Measurements from ENCODE around the gene ARHGAP26. TPM values are rescaled to one million over a fixed set of nuclear protein-coding genes. Genes with fewer than 3 reads are reported as not detected.

The ARHGAP26 gene
- total RNA-seq, 4 donors from 2014 or later: 12.4 to 49.5 (median 31.8) TPM

DNA sequence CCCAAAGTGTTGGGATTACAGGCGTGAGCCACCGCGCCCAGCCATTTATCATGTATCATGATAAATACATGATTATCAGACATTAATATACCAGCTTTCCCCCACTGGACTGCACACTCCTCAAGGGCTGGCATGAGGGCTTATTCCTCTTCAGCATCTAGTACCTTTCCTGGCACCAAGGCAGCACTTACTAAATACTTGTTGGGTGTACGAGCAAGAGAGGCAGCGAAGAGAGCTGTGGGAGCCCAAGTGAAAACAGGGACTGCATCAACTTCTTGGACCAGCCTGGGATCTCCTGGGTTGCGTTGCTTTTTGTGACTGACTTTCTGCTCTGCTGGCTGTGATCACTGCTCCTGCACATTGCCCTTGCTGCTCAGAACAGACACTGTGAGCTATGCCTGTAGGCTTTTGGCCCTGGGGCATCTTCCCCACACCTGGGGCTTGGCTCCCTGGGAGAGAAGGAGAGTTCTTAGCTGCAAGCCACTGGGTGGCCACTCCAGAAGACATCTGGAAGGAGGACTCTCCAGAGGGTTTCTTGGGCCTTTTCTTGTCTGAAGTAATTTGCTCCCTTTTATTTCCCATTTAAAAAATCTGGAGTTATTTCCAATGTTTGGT lies 409.1 kb downstream of the ARHGAP26 start:
- H3K4me1 ChIP-seq: no peaks in the 10 kb centered on the region
- H3K4me3 ChIP-seq: no peak overlapping the region
- intact Hi-C loops (cut with DNase I; ENCODE audit: low total_unique reads): no loop called here
- no peaks in the 10 kb centered on the region for H3K36me3 ChIP-seq
- no peak for TF ChIP-seq POLR2A (IDR thresholded peaks at IDR 0.05)
- TF ChIP-seq, protein P1, sequence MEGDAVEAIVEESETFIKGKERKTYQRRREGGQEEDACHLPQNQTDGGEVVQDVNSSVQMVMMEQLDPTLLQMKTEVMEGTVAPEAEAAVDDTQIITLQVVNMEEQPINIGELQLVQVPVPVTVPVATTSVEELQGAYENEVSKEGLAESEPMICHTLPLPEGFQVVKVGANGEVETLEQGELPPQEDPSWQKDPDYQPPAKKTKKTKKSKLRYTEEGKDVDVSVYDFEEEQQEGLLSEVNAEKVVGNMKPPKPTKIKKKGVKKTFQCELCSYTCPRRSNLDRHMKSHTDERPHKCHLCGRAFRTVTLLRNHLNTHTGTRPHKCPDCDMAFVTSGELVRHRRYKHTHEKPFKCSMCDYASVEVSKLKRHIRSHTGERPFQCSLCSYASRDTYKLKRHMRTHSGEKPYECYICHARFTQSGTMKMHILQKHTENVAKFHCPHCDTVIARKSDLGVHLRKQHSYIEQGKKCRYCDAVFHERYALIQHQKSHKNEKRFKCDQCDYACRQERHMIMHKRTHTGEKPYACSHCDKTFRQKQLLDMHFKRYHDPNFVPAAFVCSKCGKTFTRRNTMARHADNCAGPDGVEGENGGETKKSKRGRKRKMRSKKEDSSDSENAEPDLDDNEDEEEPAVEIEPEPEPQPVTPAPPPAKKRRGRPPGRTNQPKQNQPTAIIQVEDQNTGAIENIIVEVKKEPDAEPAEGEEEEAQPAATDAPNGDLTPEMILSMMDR (IDR thresholded peaks at IDR 0.05): no peak
- no peaks in the 10 kb centered on the region for H3K27me3 ChIP-seq
- no peaks in the 10 kb centered on the region for H3K9me3 ChIP-seq
- H3K27ac ChIP-seq: no peak overlapping the region
- DNase-seq: no peak

DNA sequence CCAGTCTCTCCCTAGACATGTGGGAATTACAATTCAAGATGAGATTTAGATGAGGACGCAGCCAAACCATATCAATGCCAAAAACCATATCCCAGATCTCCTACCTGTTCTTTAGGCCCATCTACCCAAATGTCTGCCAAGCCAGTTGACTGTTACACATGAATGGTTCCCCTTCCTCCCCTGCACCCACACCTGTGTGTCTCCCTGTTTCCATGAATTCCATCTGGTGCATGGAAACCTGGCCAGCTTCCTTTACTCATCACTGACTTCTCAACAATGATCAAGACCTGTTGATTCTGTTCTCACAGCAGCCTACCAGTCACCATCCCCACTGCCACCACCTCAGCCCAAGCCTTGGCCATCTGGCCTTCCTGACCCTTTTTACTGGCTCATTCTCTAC lies 410.6 kb downstream of the ARHGAP26 start:
- Histone ChIP-seq H3K4me3 (no peak overlapping the region), H3K9me3 (no peaks in the 10 kb centered on the region), H3K27ac (no peak overlapping the region), H3K4me1 (no peaks in the 10 kb centered on the region), H3K27me3 (no peaks in the 10 kb centered on the region), H3K36me3 (no peaks in the 10 kb centered on the region)
- no peak for DNase-seq
- intact Hi-C loops (cut with DNase I; ENCODE audit: low total_unique reads): no loop called here
- TF ChIP-seq, protein P1 (IDR thresholded peaks at IDR 0.05): no peak

DNA sequence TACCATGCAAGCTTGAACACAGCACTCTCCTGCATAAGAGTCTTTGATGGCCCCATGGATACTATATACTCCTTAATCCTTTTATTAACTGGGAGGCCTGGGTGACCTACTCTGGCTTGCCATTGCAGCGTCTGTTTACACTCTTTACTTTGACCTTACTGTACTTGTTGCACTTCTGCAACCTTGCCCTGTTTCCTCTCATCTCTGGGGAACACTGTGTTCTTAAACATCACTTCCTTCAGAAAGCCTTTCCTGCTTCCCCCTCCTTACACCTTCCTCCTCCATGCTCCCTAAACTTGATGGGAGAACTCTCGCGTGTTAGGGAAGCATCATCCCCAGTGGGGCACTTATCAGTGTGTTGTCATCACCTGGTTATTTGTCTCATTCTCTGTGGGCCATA lies 411.0 kb downstream of the ARHGAP26 start:
- no peak overlapping the region for H3K27ac ChIP-seq
- H3K27me3 ChIP-seq: no peaks in the 10 kb centered on the region
- no peaks in the 10 kb centered on the region for H3K36me3 ChIP-seq
- no peak overlapping the region for H3K4me3 ChIP-seq
- TF ChIP-seq, protein P1 (IDR thresholded peaks at IDR 0.05): no peak
- TF ChIP-seq POLR2A (IDR thresholded peaks at IDR 0.05): no peak
- no peak for DNase-seq
- intact Hi-C loops (cut with DNase I; ENCODE audit: low total_unique reads): no loop called here
- no peaks in the 10 kb centered on the region for H3K4me1 ChIP-seq
- H3K9me3 ChIP-seq: no peaks in the 10 kb centered on the region

DNA sequence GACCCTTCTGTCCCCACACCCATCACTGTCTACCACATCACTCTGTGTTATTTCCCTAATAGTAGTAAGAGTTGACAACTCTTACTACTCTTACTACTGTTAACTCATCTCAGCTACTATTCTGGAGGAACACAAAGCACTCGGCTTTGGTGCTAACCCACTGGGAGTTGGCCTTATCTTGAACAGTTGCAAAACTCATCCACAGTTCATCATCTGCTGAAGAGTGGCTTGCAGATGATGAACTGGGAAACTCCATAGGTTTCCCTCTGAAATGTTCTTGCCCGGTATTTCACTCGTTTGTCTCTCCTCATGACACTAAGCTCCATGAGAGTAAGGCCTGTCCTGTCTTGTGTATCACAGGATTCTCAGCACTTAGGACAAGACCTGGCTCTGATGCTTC lies 411.9 kb downstream of the ARHGAP26 start:
- no peaks in the 10 kb centered on the region for H3K4me1 ChIP-seq

More for the DNA sequence above, 411.9 kb downstream of the ARHGAP26 start:
- DNase-seq: no peak
- H3K36me3 ChIP-seq: no peaks in the 10 kb centered on the region
- no peak overlapping the region for H3K27ac ChIP-seq
- H3K27me3 ChIP-seq: no peaks in the 10 kb centered on the region
- H3K9me3 ChIP-seq: no peaks in the 10 kb centered on the region
- no peak overlapping the region for H3K4me3 ChIP-seq
- no peak for TF ChIP-seq POLR2A (IDR thresholded peaks at IDR 0.05)
- TF ChIP-seq, protein P1 (IDR thresholded peaks at IDR 0.05): no peak
- intact Hi-C loops (cut with DNase I; ENCODE audit: low total_unique reads): no loop called here
